ENCODE data around the gene ZNF565. TPM values are rescaled to one million over a fixed set of nuclear protein-coding genes. Genes with fewer than 3 reads are reported as not detected.
"Not testable (repeated sequence)": the region's sequence is repeated elsewhere in the genome, so short reads cannot be mapped to it uniquely, and the experiment has no call there.

Gene ZNF565
- polyA plus RNA-seq, 1 of the 3 experiments (the other 2 are of a cell fraction) = 1.5 TPM

GRCh38 chr19:36196249-36196648, 18.2 kb downstream of the ZNF565 start (continued):
- TF ChIP-seq REST (IDR thresholded peaks at IDR 0.05; ENCODE audit: low read depth, low read length) = no peak

DNA sequence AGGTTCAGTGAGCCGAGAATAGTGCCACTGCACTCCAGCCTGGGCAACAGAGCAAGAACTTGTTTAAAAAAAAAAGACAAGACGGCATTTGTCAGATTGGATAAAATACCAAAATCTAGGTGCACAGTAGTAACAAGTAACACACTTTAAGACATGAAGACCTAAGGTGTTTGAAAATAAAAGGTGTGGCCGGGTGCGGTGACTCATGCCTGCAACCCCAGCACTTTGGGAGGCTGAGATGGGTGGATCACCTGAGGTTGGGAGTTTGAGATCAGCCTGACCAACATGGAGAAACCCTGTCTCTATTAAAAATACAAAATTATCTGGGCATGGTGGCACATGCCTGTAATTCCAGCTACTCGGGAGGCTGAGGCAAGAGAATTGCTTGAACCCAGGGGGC, 27.7 kb downstream of the ZNF565 start:
- H3K27ac ChIP-seq (ENCODE audit: low read depth in 2 of 2, low read length in 1 of 2); H3K9me3 ChIP-seq; H3K4me3 ChIP-seq (ENCODE audit: low read depth in 2 of 2, low read length in 1 of 2); H3K9ac ChIP-seq; H3K9me2 ChIP-seq; H2AFZ ChIP-seq (ENCODE audit: low read depth); H3F3A ChIP-seq (replicated peaks; ENCODE audit: insufficient read depth); H3K4me1 ChIP-seq (ENCODE audit: control insufficient read depth in 1 of 2, insufficient read depth in 2 of 2, low read depth in 1 of 2, low read length in 1 of 2); H3K27me3 ChIP-seq (ENCODE audit: insufficient read depth); H3K4me2 ChIP-seq; POLR2A ChIA-PET; DNase-seq; H4K20me1 ChIP-seq (ENCODE audit: insufficient read depth); H3K79me2 ChIP-seq (ENCODE audit: insufficient read depth): not testable (repeated sequence)
- CTCF ChIA-PET = interaction anchor here (1.4 kb wide), 1 partner anchor 59 kb away, joined by 4 read pairs; no protein-coding TSS in a partner anchor
- H3K36me3 ChIP-seq (replicated peaks in 1 of 2; ENCODE audit: control insufficient read depth in 1 of 2, insufficient read depth in 2 of 2, low read length in 1 of 2) = peaks cover 0 to 13% of the 10 kb centered on the region in 2 experiments
- 91% methylated on average over 5 of the region's 5 CpGs for WGBS (ENCODE audit: low lambda C conversion rate)

GRCh38 chr19:36183245-36183628, 31.2 kb downstream of the ZNF565 start:
- no peak for TF ChIP-seq TEAD4 (IDR thresholded peaks at IDR 0.05; ENCODE audit: borderline replicate concordance, insufficient read depth)
- no peak for TF ChIP-seq GATA2 (CRISPR knock-in tag; IDR thresholded peaks at IDR 0.05)
- TF ChIP-seq TAF1 (IDR thresholded peaks at IDR 0.05; ENCODE audit: borderline replicate concordance, low read depth, low read length) = no peak
- TF ChIP-seq SMC3 (IDR thresholded peaks at IDR 0.05; ENCODE audit: low read depth, low read length) = no peak
- no peak for TF ChIP-seq RFX5 (IDR thresholded peaks at IDR 0.05; ENCODE audit: low read length)
- no peak for TF ChIP-seq TCF12 (IDR thresholded peaks at IDR 0.05)
- TF ChIP-seq, protein P1, sequence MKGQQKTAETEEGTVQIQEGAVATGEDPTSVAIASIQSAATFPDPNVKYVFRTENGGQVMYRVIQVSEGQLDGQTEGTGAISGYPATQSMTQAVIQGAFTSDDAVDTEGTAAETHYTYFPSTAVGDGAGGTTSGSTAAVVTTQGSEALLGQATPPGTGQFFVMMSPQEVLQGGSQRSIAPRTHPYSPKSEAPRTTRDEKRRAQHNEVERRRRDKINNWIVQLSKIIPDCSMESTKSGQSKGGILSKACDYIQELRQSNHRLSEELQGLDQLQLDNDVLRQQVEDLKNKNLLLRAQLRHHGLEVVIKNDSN (IDR thresholded peaks at IDR 0.05; ENCODE audit: borderline replicate concordance, low read depth) = no peak
- no peak for TF ChIP-seq USF2 (IDR thresholded peaks at IDR 0.05; ENCODE audit: borderline replicate concordance, low read depth, low read length)
- Histone ChIP-seq H3K4me1 (ENCODE audit: control insufficient read depth in 1 of 2, insufficient read depth in 2 of 2, low read depth in 1 of 2, low read length in 1 of 2) (no peaks in the 10 kb centered on the region), H3K9me3 (no peaks in the 10 kb centered on the region), H3K36me3 (replicated peaks in 1 of 2; ENCODE audit: control insufficient read depth in 1 of 2, insufficient read depth in 2 of 2, low read length in 1 of 2) (peaks cover 0 to 9% of the 10 kb centered on the region in 2 experiments), H3K9me2 (no peaks in the 10 kb centered on the region), H3K9ac (no peak overlapping the region), H3K79me2 (ENCODE audit: insufficient read depth) (no peaks in the 10 kb centered on the region), H3K27me3 (ENCODE audit: insufficient read depth) (no peaks in the 10 kb centered on the region), H3K27ac (ENCODE audit: low read depth in 2 of 2, low read length in 1 of 2) (no peak overlapping the region), H4K20me1 (ENCODE audit: insufficient read depth) (no peaks in the 10 kb centered on the region), H3K4me2 (no peak overlapping the region), H3K4me3 (ENCODE audit: low read depth in 2 of 2, low read length in 1 of 2) (no peak overlapping the region), H2AFZ (ENCODE audit: low read depth) (no peak overlapping the region), H3F3A (replicated peaks; ENCODE audit: insufficient read depth) (no peaks in the 10 kb centered on the region)
- POLR2A ChIA-PET = no interaction called here
- 91% methylated on average over 10 of the region's 10 CpGs for WGBS (ENCODE audit: low lambda C conversion rate)
- DNase-seq = no peak
- CTCF ChIA-PET = interaction anchor here (1.6 kb wide), 1 partner anchor 56 kb away, joined by 3 read pairs; no protein-coding TSS in a partner anchor
